Measurements from ENCODE around the gene ZFPM1.

ZFPM1 gene

DNA sequence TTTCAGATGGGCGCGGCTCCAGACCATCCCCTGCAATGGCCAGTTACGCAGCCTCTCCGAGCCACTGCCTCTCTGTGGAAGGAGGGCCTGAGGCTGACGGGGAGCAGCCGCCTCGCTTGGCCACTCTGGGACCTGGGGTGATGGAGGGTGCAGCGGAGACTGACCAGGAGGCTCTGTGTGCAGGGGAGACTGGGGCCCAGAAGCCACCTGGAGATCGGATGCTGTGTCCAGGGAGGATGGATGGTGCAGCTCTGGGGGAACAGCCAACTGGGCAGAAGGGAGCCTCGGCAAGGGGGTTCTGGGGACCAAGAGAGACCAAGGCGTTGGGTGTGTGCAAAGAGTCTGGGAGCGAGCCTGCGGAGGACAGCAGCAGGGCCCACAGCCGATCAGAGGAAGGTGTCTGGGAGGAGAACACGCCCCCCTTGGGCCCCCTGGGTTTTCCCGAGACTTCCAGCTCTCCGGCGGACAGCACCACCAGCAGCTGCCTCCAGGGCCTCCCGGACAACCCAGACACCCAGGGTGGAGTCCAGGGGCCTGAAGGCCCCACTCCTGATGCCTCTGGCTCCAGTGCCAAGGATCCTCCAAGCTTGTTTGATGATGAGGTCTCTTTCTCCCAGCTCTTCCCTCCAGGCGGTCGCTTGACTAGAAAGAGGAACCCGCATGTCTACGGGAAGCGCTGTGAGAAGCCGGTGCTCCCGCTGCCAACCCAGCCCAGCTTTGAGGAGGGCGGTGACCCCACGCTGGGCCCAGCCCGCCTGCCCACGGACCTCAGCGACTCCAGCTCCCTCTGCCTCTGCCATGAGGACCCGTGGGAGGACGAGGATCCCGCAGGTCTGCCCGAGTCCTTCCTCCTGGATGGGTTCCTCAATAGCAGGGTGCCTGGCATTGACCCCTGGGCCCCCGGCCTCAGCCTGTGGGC, 17.4 kb upstream of the ZFPM1 start:
- no peak for DNase-seq

DNA sequence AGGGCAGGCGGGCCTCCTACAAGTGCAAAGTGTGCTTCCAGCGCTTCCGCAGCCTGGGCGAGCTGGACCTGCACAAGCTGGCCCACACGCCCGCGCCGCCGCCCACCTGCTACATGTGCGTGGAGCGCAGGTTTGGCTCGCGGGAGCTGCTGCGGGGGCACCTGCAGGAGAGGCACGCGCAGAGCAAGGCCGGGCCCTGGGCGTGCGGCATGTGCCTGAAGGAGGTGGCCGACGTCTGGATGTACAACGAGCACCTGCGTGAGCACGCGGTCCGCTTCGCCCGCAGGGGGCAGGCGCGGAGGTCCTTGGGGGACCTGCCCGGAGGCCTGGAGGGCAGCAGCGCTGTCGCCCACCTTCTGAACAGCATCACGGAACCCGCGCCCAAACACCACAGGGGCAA, 16.3 kb upstream of the ZFPM1 start:
- no peak for DNase-seq

DNA sequence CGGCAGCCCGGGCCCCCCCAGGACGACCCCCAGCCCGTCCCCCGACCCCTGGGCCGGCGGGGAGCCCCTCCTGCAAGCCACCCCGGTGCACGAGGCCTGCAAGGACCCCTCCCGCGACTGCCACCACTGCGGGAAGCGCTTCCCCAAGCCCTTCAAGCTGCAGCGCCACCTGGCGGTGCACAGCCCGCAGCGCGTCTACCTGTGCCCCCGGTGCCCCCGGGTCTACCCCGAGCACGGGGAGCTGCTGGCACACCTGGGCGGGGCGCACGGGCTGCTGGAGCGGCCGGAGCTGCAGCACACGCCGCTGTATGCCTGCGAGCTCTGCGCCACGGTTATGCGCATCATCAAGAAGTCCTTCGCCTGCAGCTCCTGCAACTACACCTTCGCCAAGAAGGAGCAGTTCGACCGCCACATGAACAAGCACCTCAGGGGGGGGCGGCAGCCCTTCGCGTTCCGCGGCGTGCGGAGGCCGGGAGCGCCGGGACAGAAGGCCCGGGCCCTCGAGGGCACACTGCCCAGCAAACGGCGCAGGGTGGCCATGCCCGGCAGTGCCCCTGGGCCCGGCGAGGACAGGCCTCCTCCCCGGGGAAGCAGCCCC, 15.6 kb upstream of the ZFPM1 start:
- DNase-seq: no peak

DNA sequence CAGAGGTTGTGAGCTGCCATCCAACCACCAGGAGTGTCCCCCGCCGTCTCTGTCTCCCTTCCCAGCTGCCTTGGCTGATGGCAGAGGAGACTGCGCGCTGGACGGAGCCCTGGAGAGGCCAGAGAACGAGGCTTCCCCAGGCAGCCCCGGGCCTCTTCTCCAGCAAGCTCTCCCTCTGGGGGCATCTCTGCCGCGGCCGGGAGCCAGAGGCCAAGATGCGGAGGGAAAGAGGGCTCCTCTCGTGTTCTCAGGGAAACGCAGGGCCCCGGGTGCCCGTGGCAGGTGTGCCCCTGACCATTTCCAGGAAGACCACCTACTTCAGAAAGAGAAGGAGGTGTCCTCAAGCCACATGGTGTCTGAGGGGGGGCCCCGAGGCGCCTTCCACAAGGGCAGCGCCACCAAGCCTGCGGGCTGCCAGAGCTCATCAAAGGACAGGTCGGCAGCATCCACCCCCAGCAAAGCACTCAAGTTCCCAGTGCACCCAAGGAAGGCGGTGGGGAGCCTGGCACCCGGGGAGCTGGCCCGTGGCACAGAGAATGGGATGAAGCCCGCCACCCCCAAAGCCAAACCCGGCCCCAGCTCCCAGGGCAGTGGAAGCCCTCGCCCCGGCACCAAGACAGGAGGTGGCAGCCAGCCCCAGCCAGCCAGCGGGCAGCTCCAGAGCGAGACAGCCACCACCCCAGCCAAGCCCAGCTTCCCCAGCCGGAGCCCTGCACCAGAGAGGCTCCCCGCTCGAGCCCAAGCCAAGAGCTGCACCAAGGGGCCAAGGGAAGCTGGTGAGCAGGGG, 14.8 kb upstream of the ZFPM1 start:
- DNase-seq: no peak

DNA sequence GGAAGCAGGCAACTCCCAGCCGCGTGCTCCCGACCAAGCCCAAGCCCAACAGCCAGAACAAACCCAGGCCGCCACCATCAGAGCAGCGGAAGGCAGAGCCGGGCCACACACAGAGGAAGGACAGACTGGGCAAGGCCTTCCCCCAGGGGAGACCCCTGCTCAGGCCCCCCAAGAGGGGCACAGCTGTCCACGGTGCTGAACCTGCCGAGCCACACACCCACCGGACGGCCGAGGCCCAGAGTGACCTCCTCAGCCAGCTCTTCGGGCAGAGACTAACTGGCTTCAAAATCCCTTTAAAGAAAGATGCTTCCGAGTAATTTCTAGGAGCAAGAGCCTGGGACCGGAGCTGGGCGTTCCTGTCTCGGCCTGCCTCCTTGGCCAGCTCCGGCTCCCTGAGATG, 14.1 kb upstream of the ZFPM1 start:
- no peak for DNase-seq

DNA sequence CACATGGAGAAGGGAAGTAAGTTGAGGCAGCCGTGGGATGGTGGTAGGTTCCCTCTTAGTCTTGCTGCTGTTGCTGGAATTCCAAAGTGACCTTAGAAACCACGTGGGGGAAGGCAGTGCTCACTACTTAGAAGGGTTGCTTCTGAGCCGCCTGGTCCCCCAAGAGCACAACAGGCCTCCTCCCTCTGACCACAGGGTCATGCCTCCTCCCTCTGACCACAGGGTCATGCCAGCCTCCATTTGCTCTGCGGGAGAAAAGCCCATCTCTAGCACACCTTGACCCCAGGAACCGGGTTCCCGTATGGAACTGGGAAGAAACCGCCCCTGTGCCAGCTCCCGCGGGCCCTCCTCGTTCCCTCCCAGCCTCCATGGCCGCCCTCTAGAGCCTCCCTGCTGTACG, 13.4 kb upstream of the ZFPM1 start:
- DNase-seq: no peak

DNA sequence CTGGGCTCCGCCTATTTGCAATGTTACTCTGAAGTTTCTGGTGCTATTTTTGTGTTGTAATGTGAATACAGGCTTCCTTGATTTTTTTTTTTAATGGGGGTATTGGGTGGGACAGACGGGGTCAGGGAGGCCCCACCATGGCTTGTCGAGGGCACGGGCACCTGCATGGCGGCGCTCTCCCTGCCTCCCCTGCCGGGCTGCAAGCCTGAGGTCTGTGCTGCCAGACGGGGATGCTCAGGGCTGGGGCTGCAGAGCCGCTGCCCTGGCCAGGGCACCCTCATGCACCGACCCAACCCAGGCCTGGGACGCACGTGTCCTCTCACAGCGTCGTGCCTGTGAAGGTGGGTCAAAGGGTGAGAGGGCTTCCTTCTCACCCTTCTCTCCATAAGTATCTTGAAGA, 13.0 kb upstream of the ZFPM1 start:
- DNase-seq: no peak

DNA sequence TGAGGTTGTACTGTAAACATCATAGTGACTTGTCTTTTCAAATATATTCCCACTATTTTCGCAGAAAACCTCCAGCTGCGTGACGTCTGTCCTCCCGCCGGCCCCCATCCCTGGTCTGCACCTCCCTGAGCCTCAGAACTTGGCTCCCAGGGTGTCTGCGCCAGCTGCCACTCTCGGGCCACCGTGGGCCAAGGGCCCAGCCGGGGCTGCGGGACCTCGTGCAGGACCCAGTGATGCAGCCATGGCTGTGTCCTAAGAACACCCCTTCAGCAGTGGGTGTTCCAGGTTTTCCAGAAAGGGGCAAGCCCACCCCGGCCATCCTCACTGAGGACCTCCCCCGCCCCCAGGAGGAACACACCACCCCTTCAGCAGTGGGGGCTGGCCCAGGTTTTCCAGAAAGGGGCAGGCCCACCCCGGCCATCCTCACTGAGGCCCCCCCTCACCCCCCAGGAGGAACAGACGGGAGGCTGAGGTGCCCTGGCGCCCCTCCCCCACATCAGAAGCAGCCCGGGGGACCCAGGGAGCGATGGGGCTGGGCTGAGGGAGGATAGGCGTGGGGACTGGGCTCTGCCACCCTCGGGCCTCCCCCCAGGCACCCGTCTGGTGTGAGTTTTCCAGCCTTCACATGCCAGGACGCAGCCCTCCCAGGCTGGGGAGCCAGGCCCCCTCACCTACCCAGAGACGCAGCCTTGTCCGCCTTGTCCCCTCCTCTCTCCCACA, 12.2 kb upstream of the ZFPM1 start:
- DNase-seq: no peak

DNA sequence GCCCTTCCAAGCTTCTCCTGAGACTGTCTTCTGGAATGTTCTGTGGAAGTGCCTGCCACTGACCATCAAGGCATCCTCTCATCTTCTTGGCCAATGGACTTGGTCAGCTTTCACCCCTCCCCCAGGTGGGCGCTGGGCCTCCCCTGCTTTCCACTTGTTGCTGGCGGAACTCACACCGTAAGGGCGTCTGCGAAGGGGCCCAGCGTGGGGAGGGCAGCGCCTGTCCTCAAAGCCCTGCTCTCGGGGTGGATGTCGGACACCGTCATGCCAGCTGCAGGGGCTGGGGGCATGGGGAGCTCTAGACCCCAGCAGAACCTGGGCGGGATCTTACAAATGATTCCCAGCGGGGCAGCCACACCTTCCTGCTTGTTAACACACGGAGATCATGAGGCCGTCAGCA, 11.6 kb upstream of the ZFPM1 start:
- no peak for DNase-seq

DNA sequence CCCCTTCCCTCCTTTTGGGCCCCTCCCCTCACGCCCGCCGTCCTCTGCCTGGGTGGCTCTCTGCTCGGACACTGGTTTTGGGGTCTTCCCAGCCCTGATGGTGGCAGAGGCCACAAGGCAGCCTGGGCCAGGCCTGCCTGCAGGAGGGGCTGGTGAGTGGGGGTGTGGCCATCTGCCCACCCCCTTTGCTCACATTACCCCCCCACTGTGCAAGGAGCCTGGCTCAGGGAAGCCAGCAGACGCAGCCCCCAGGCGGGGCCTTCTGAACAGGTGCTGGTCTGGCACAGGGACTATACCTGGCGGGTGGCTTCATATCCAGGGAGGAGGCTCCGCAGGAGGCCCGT, 10.7 kb upstream of the ZFPM1 start:
- DNase-seq: no peak

DNA sequence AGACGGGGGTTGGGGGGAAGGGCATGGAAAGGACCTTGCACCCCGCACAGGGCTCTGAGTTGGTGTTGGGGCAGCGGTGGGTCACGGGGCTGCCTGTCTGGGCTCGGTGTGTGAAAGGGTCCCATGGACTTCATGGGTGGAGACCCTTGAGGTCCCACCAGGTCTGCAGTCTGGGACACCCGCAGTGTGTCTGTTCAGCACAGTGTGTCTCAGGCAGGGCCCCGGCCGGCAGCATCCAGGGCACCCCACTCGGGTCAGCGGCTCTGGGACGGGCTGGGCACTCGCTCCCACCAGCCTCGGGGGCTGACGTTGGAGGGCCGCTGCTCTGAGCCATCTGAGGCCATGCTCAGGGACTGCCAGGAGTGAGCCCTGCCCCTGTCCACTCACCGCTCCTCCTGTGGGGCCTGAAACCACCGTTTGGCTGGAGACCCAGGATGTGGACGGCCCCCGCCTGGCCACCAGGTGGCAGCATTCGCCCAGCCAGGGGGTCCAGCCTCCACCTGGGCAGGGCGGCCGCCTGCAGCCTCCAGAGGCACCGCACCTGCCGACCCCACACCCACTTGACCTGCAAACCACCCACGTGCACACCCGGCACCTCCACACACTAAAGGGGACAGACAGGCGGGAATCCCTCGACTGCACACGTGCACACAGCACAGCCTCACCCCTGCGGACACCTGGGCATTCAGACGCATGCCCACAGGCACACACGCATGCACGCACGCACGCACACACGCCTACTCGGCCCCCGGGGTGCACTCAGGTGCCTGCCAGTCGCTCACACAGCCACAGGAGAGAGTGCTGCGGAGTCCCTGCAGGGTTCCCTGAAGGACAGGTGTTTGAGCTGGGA, 10.1 kb upstream of the ZFPM1 start:
- no peak for DNase-seq

DNA sequence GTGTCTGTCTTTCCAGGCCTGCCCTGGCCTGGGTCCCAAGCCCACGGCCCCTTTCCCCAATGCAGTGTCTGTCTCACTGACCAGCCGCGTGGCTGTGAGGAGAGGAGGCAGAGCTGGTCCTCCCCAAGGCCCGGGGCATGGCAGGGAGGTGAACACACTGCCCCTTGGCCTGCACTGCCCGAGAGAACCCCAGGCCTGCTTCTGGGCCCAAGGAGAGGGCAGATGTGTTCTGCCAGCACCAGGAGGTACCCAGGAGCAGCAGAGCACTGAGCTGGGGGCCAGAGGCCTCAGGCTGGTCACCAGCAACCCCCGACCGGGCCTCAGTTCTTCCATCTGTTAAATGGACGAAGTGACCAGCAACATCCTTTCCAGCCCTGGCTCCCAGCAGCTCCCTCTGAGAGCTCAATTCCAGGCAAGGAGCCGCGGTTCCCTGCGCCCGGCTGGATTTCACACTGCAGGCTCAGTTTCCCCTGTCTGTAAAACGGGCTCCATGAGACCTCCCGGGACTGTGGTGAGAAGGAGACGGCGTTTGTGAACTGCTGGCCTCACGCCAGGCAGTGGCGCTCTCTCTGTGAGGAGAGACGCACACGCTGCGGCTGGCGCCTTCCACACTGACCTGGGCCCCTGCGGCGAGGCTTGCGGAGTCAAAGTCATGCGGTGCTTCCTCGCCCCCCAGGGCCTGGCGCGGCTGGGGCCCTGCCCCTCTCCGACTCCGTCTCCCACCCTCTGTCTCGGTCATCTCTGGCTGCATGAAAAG, 8.1 kb upstream of the ZFPM1 start:
- DNase-seq: no peak

DNA sequence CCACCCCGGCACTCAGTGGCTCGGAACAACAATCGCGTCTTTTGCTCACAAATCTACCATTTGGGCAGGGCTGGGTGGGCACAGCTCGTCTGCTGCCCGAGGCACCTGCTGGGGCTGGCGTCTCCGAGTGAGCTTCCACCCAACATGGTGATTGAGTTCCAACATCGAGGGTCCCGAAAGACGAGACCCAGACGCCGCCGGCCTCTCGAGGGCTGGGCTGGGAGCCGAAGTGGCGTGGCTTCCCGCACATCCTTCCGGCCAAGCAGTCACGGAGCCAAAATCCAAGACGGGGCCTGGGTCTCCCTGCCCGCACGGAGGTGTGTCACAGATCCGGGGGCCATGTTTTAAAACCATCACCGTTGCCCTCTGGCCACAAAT, 7.5 kb upstream of the ZFPM1 start:
- DNase-seq: no peak

DNA sequence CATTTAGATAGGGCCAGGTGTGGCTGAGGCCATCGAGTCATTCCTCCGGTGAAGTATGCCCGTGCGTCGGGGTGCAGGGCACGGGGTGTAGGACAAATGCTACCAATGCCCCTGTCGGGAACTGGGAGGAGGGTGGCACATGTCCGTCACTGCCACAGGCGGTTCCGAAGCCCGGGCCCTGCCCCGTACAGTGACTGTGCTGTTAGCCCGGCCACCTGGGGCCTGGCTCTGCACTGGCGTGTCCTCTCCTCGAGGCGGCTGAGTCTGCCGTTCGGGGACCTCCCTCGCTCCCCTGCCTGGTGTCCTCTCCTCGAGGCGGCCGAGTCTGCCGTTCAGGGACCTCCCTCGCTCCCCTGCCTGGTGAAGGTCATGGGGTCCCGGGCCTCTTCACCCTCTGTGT, 7.0 kb upstream of the ZFPM1 start:
- no peak for DNase-seq

DNA sequence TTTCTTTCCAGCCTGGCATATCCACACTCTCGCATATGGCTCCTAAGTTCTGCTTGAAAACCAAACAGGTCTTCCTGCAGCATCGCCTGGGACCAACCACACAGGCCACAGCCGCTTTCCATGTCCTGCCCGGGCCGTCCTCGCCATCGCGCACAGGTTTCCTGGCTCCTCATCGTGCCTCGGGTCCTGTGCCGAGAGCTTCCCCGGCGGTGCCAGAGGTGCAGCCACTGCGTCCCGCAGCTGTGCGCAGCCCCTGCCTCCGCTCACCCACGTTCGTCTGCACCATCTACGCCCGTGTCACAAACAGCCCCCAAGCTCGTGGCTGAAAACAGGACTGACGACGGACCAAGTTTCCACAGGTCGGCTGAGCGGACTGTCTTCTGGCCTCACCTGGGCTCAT, 6.3 kb upstream of the ZFPM1 start:
- no peak for DNase-seq

DNA sequence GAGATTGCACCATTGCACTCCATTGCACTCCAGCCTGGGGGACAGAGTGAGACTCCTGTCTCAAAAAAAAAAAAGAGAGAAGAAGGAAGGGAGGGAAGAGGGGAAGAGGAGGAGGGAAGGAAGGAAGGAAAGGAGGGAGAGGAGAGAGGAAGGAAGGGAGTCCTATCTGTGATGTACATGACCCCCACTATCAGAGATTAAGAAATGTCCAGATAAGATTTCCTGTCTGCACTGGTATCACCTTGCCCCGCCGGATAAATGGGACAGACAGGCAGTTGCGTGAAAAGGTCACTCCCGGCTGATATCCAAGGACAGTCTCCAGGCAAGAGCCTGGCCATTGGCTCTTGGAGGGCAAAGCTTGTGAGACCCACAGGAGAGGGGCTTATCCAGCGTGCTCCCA, 5.2 kb upstream of the ZFPM1 start:
- no peak for DNase-seq

DNA sequence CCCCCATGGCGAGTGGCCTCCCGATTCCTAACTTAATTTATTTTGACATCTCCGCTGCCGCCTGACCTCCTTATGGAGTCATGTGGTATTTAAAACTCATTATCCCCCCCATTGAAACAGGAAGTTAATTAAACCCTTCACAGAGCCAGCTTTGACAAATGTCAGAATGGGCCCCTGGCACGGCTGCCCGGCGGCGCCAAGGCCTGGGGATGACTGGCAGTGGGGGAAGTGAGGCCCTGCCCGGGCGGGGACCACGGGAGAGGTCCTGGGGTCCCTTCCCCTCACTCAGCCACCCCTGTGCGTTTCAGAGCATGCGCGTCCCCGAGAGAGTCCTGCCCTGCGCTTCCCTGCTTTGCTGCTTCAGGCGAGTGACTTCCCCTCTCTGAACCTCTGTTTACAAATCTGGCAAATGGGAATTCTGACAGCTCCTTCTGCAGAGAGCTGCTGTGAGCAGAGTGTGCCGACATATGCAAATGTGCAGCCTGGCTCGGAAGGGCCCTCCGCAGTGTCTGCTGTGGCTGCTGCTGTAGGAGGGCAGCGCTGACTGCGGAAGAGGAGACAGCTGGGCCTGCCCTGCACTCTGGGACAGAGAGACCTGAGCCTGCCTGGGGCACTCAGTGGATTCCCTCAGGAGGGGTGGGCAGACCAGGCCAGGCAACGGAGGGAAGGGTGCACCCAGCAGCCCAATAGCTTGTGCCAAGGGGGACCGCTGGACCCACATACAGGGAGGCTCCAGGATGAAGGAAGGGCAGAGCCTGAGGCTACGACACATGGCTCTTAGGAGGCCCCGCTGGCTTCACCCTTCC, 4.4 kb upstream of the ZFPM1 start:
- no peak for DNase-seq

DNA sequence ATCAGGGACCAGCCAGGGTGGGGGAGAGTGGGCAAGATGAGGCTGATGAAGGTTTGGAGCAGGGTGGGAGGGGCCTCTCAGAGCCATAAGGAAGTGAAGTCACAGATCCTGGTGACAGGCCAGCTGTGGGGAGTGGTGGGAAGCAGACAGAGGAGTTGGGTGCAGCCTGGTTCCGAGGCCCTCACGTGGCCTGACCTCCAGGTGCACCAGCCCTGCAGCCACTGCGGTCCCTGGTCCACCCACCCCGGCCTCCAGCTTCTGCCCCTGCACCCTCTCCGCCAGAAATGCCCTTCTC, 3.9 kb upstream of the ZFPM1 start:
- no peak for DNase-seq

DNA sequence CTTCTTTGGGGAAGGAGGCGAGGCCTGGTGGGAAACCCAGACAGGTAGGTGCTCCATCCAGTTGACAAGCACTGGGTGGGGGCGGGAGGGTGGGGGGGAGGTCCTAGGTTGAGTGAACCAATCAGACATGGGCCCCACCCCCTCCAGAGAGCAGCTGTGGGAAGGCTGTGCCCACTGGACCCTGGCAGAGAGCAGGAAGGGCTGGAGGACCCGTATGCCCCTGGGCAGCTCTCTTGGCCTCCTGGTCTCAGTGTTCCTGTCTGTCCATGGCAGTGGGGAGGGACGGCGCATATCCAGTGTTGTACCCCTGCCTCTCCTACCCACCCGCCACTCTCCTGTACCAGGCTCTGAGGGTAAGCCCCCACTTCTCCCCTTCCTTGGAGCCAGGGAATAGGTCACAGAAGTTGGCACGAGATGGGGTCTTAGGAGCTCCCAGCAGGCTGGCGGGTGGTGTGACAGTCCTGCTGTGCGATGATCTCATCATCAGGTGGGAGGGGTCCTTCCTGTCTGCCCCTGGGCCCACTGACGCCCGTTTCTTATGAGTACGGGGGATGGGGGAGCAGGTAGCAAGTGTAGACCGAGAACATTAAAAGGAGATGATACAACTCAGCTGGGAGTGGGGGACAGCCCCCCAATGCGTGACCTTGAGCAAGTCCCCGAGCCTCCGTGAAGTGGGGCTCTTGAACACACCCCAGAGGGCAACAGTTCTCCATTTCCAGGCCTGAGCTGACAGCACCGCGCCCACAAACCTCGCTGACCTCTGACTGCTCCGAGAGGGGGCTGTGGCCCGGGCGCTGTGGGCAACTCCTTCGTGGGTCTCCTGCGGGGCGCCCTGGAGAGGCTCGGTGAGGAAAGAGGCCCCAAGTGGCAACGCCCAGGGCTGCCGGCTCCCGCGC, 1.2 kb upstream of the ZFPM1 start:
- no peak for DNase-seq

Measured in NCI-H1694 (cell line).